GM21390 (cell line): Measurements from ENCODE around the gene SYTL3.
"Not testable (repeated sequence)": the region's sequence is repeated elsewhere in the genome, so short reads cannot be mapped to it uniquely, and the experiment has no call there.

Experiments
- ATAC-seq: cut with Tn5 transposase; IDR thresholded peaks from one replicate; pipeline ENCODE4 v1.9.1; 2021; ENCODE audit not compliant: unreplicated experiment

Gene SYTL3

GRCh38 chr6:158649289-158650143 is at the start of gene SYTL3:
SYTL3 (plus strand) TSS chr6:158650054; CDS start chr6:158663269, 13,215 bp downstream.
- ATAC-seq, result peak; percentile 49

- no peak for ATAC-seq
Measured at GRCh38 chr6:158603261-158604047, 46.4 kb upstream of the SYTL3 start.

GRCh38 chr6:158604048-158604406 is 45.8 kb upstream of the SYTL3 start:
- ATAC-seq, result no peak

- ATAC-seq, result no peak
Measured at GRCh38 chr6:158605266-158605878, 44.5 kb upstream of the SYTL3 start.

GRCh38 chr6:158606011-158606410 is 43.8 kb upstream of the SYTL3 start:
- not testable (repeated sequence) for ATAC-seq

GRCh38 chr6:158606935-158607334 is 42.9 kb upstream of the SYTL3 start:
- no peak for ATAC-seq

- ATAC-seq, result no peak
Measured at GRCh38 chr6:158607411-158608170, 42.3 kb upstream of the SYTL3 start.

- no peak for ATAC-seq
Measured at GRCh38 chr6:158608221-158608620, 41.6 kb upstream of the SYTL3 start.

- no peak for ATAC-seq
Measured at GRCh38 chr6:158609455-158610155, 40.2 kb upstream of the SYTL3 start.

GRCh38 chr6:158610319-158610968 is 39.4 kb upstream of the SYTL3 start:
- ATAC-seq, result no peak

GRCh38 chr6:158611039-158611438 is 38.8 kb upstream of the SYTL3 start:
- ATAC-seq, result no peak

GRCh38 chr6:158611541-158612370 is 38.1 kb upstream of the SYTL3 start:
- no peak for ATAC-seq

GRCh38 chr6:158614606-158615005 is 35.2 kb upstream of the SYTL3 start:
- not testable (repeated sequence) for ATAC-seq

GRCh38 chr6:158618289-158618688 is 31.6 kb upstream of the SYTL3 start:
- ATAC-seq, result not testable (repeated sequence)

- ATAC-seq, result no peak
Measured at GRCh38 chr6:158619922-158620801, 29.7 kb upstream of the SYTL3 start.

GRCh38 chr6:158620963-158621693 is 28.7 kb upstream of the SYTL3 start:
- ATAC-seq, result no peak
